ENCODE measurements around the gene ADAMTS1.

ADAMTS1 gene

GRCh38 chr21:26835027-26835713 lies 10.0 kb downstream of the ADAMTS1 start (continued):
- TF ChIP-seq TRIM28 (IDR thresholded peaks at IDR 0.05; ENCODE audit: borderline replicate concordance, low read length) (no peak), ZFP69B (tag by site-specific recombination; IDR thresholded peaks at IDR 0.05) (no peak), IKZF3 (tag by site-specific recombination; IDR thresholded peaks at IDR 0.05) (peak; percentile 68)

GRCh38 chr21:26834181-26834905 lies 10.9 kb downstream of the ADAMTS1 start:
- no peak overlapping the region for H3K27ac ChIP-seq (ENCODE audit: extremely low read depth, low read depth, low read length)
- POLR2A ChIA-PET = interaction anchor here (0.7 to 1.8 kb wide), 3 partner anchors 10 to 19 kb away, joined by 3 to 21 read pairs (median 4); partner anchors contain the start of gene ADAMTS1
- H3K4me3 ChIP-seq (ENCODE audit: low read depth, low read length) = no peak overlapping the region
- no peaks in the 10 kb centered on the region for H3K9me3 ChIP-seq (ENCODE audit: control insufficient read depth, insufficient read depth, low read depth, low read length)
- TF ChIP-seq MZF1 (tag by site-specific recombination; IDR thresholded peaks at IDR 0.05; ENCODE audit: borderline replicate concordance) (peak; percentile 33; the same call in 1 of the 2 replicates), ZNF654 (tag by site-specific recombination; IDR thresholded peaks at IDR 0.05; ENCODE audit: low read depth) (peak; percentile 21; the same call in 1 of the 2 replicates), ZNF174 (tag by site-specific recombination; IDR thresholded peaks at IDR 0.05) (no peak), ZNF394 (tag by site-specific recombination; IDR thresholded peaks at IDR 0.05; ENCODE audit: borderline replicate concordance) (peak; percentile 68), ZFP37 (tag by site-specific recombination; IDR thresholded peaks at IDR 0.05) (peak; percentile 100)
- H3K4me1 ChIP-seq (ENCODE audit: control insufficient read depth, insufficient read depth, low read length) = peaks cover 12% of the 10 kb centered on the region; the same call in 1 of the 2 replicates
- peaks cover 31 to 32% of the 10 kb centered on the region in 2 experiments for H3K36me3 ChIP-seq (ENCODE audit: control insufficient read depth in 2 of 2, insufficient read depth in 1 of 2, low read length in 2 of 2)
- CTCF ChIA-PET = interaction anchor here (0.6 to 2.0 kb wide), 7 partner anchors 8 to 1911 kb away, joined by 3 to 14 read pairs (median 4); partner anchors contain the start of gene ADAMTS1

- TF ChIP-seq ZNF514 (tag by site-specific recombination; IDR thresholded peaks at IDR 0.05) = no peak
- TF ChIP-seq AEBP2 (tag by site-specific recombination; IDR thresholded peaks at IDR 0.05; ENCODE audit: borderline replicate concordance) = no peak
- TF ChIP-seq PATZ1 (tag by site-specific recombination; IDR thresholded peaks at IDR 0.05) = no peak
- TF ChIP-seq ZNF404 (tag by site-specific recombination; IDR thresholded peaks at IDR 0.05) = no peak
- no peak for TF ChIP-seq ZNF112 (tag by site-specific recombination; IDR thresholded peaks at IDR 0.05)
- TF ChIP-seq PRDM10 (tag by site-specific recombination; IDR thresholded peaks at IDR 0.05) = peak; percentile 43
- peak; percentile 77 for TF ChIP-seq HIC1 (tag by site-specific recombination; IDR thresholded peaks at IDR 0.05)
- Histone ChIP-seq H3K9me3 (ENCODE audit: control insufficient read depth, insufficient read depth, low read depth, low read length) (no peaks in the 10 kb centered on the region), H3K4me3 (ENCODE audit: low read depth, low read length) (no peak overlapping the region), H3K27ac (ENCODE audit: extremely low read depth, low read depth, low read length) (no peak overlapping the region), H3K36me3 (ENCODE audit: control insufficient read depth in 2 of 2, insufficient read depth in 1 of 2, low read length in 2 of 2) (peaks cover 22 to 24% of the 10 kb centered on the region in 2 experiments; a peak in 2 of 3 replicates), H3K4me1 (ENCODE audit: control insufficient read depth, insufficient read depth, low read length) (peaks cover 7% of the 10 kb centered on the region; the same call in 1 of the 2 replicates)
- ChIA-PET POLR2A (interaction anchor here (1.8 kb wide), 1 partner anchor 11 kb away, joined by 21 read pairs; the partner anchor contains the start of gene ADAMTS1), CTCF (interaction anchor here (0.6 to 2.0 kb wide), 7 partner anchors 7 to 1912 kb away, joined by 3 to 14 read pairs (median 5); partner anchors contain the start of gene ADAMTS1)
Observed at GRCh38 chr21:26833460-26833939, 11.7 kb downstream of the ADAMTS1 start.

Data from HEK293 (cell line).